ENCODE measurements around the gene KCNJ12.

The KCNJ12 gene

DNA sequence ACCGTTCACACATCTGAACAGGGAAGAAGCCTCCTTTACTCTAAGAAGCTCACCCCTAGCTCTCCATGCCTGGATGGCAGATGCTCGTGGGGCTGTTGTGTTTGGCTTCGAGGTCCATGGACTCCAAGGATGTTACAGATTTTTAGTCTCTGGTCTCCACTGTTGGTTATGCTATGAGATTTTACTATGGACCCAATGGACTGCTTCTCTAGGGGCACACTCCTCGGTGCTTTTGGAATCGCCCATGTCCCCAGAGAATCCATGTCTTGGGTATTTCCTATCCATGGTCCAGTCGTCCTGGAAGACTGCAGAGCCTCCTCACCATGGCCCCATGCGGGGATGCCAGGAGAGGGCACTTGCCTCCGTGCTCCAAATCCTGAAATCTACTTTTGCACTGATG, 83.4 kb downstream of the KCNJ12 start (continued):
- TF ChIP-seq, protein P1, sequence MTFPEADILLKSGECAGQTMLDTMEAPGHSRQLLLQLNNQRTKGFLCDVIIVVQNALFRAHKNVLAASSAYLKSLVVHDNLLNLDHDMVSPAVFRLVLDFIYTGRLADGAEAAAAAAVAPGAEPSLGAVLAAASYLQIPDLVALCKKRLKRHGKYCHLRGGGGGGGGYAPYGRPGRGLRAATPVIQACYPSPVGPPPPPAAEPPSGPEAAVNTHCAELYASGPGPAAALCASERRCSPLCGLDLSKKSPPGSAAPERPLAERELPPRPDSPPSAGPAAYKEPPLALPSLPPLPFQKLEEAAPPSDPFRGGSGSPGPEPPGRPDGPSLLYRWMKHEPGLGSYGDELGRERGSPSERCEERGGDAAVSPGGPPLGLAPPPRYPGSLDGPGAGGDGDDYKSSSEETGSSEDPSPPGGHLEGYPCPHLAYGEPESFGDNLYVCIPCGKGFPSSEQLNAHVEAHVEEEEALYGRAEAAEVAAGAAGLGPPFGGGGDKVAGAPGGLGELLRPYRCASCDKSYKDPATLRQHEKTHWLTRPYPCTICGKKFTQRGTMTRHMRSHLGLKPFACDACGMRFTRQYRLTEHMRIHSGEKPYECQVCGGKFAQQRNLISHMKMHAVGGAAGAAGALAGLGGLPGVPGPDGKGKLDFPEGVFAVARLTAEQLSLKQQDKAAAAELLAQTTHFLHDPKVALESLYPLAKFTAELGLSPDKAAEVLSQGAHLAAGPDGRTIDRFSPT (tag by site-specific recombination; IDR thresholded peaks at IDR 0.05): no peak
- TF ChIP-seq ZNF518A (tag by site-specific recombination; conservative IDR thresholded peaks at IDR 0.05; ENCODE audit: low read depth) (no peak), ZNF2 (tag by site-specific recombination; IDR thresholded peaks at IDR 0.05) (no peak), REST (tag by site-specific recombination; IDR thresholded peaks at IDR 0.05) (no peak), SALL2 (tag by site-specific recombination; IDR thresholded peaks at IDR 0.05; ENCODE audit: borderline replicate concordance) (no peak)
- TF ChIP-seq, protein P2, sequence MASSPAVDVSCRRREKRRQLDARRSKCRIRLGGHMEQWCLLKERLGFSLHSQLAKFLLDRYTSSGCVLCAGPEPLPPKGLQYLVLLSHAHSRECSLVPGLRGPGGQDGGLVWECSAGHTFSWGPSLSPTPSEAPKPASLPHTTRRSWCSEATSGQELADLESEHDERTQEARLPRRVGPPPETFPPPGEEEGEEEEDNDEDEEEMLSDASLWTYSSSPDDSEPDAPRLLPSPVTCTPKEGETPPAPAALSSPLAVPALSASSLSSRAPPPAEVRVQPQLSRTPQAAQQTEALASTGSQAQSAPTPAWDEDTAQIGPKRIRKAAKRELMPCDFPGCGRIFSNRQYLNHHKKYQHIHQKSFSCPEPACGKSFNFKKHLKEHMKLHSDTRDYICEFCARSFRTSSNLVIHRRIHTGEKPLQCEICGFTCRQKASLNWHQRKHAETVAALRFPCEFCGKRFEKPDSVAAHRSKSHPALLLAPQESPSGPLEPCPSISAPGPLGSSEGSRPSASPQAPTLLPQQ (tag by site-specific recombination; IDR thresholded peaks at IDR 0.05): no peak
- TF ChIP-seq, protein P3, sequence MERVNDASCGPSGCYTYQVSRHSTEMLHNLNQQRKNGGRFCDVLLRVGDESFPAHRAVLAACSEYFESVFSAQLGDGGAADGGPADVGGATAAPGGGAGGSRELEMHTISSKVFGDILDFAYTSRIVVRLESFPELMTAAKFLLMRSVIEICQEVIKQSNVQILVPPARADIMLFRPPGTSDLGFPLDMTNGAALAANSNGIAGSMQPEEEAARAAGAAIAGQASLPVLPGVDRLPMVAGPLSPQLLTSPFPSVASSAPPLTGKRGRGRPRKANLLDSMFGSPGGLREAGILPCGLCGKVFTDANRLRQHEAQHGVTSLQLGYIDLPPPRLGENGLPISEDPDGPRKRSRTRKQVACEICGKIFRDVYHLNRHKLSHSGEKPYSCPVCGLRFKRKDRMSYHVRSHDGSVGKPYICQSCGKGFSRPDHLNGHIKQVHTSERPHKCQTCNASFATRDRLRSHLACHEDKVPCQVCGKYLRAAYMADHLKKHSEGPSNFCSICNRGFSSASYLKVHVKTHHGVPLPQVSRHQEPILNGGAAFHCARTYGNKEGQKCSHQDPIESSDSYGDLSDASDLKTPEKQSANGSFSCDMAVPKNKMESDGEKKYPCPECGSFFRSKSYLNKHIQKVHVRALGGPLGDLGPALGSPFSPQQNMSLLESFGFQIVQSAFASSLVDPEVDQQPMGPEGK (tag by site-specific recombination; IDR thresholded peaks at IDR 0.05): no peak
- TF ChIP-seq, protein P4, sequence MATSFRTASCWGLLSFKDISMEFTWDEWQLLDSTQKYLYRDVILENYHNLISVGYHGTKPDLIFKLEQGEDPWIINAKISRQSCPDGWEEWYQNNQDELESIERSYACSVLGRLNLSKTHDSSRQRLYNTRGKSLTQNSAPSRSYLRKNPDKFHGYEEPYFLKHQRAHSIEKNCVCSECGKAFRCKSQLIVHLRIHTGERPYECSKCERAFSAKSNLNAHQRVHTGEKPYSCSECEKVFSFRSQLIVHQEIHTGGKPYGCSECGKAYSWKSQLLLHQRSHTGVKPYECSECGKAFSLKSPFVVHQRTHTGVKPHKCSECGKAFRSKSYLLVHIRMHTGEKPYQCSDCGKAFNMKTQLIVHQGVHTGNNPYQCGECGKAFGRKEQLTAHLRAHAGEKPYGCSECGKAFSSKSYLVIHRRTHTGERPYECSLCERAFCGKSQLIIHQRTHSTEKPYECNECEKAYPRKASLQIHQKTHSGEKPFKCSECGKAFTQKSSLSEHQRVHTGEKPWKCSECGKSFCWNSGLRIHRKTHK (tag by site-specific recombination; IDR thresholded peaks at IDR 0.05): no peak

DNA sequence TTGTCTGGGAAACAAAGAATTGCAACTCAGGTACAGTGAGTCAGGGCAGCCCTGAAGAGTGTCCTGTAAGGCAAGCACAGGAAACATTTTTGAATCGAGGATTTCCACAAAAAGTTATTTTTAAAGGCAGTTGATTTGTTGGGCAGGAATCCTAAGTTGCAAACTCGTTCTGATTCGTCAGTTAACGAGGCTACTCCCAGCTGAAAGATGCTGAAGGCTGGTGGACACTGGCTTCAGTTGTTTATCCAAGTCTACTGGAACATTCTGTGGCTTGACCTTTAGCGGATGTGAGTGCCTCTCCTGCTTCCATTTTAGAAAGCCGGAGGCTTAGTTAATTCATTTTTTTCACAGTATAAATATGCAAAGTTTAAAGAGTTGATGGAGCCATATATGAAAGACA, 84.2 kb downstream of the KCNJ12 start:
- Histone ChIP-seq H3K4me1 (ENCODE audit: control insufficient read depth, insufficient read depth, low read length) (peaks cover 6% of the 10 kb centered on the region), H3K9me3 (ENCODE audit: control insufficient read depth, insufficient read depth, low read depth, low read length) (no peaks in the 10 kb centered on the region), H3K4me3 (ENCODE audit: low read depth, low read length) (no peak overlapping the region), H3K36me3 (ENCODE audit: control insufficient read depth in 2 of 2, insufficient read depth in 1 of 2, low read length in 2 of 2) (no peaks in the 10 kb centered on the region), H3K27ac (ENCODE audit: extremely low read depth, low read depth, low read length) (no peak overlapping the region)
- CTCF ChIA-PET: no interaction called here
- POLR2A ChIA-PET: no interaction called here
- no peak for TF ChIP-seq ZBTB1 (tag by site-specific recombination; IDR thresholded peaks at IDR 0.05)
- TF ChIP-seq, protein P4 (tag by site-specific recombination; IDR thresholded peaks at IDR 0.05): no peak
- no peak for TF ChIP-seq ZNF701 (tag by site-specific recombination; IDR thresholded peaks at IDR 0.05)
- no peak for TF ChIP-seq ZFP3 (tag by site-specific recombination; IDR thresholded peaks at IDR 0.05; ENCODE audit: low read depth)
- no peak for TF ChIP-seq SETDB1 (IDR thresholded peaks at IDR 0.05; ENCODE audit: insufficient read length, low read length)
- TF ChIP-seq ZNF830 (tag by site-specific recombination; IDR thresholded peaks at IDR 0.05; ENCODE audit: low read depth): no peak
- TF ChIP-seq, protein P5, sequence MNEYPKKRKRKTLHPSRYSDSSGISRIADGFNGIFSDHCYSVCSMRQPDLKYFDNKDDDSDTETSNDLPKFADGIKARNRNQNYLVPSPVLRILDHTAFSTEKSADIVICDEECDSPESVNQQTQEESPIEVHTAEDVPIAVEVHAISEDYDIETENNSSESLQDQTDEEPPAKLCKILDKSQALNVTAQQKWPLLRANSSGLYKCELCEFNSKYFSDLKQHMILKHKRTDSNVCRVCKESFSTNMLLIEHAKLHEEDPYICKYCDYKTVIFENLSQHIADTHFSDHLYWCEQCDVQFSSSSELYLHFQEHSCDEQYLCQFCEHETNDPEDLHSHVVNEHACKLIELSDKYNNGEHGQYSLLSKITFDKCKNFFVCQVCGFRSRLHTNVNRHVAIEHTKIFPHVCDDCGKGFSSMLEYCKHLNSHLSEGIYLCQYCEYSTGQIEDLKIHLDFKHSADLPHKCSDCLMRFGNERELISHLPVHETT (tag by site-specific recombination; IDR thresholded peaks at IDR 0.05): no peak
- TF ChIP-seq ZIC2 (tag by site-specific recombination; IDR thresholded peaks at IDR 0.05): no peak
- no peak for TF ChIP-seq ZNF843 (tag by site-specific recombination; IDR thresholded peaks at IDR 0.05)
